Kidney epithelial cell (primary cell): ENCODE measurements around the gene SPATA4. TPM values are rescaled to one million over a fixed set of nuclear protein-coding genes. Genes with fewer than 3 reads are reported as not detected.

ENCODE experiments used
- DNase-seq: peaks from one replicate; pipeline ENCODE4 v3.0.0-alpha.2; 2010; ENCODE audit warnings: low read depth
- H3K27me3 ChIP-seq: 2 replicates; pipeline ENCODE4 v1.6.0; 2011; ENCODE audit warnings: low read length; ENCODE audit not compliant: control insufficient read depth, insufficient read depth
- H3K36me3 ChIP-seq: 2 replicates; pipeline ENCODE4 v1.5.1; 2011; ENCODE audit warnings: low read length; ENCODE audit not compliant: control insufficient read depth, insufficient read depth
- H3K4me3 ChIP-seq: 2 replicates; pipeline ENCODE4 v1.5.1; 2011; ENCODE audit warnings: low read depth, mild to moderate bottlenecking, control low read depth, low read length
- total RNA-seq: library from RNA; depleted of rRNA; stranded (reverse); fragments of >200 nt; gene quantifications from 2 replicates; pipeline ENCODE4 v1.2.3, GENCODE V29; 2015
- TF ChIP-seq, protein P1 (sequence below): IDR thresholded peaks from 2 replicates; pipeline ENCODE4 v1.5.1; 2011; ENCODE audit warnings: mild to moderate bottlenecking, moderate library complexity, low read length, control low read depth, inconsistent platforms; ENCODE audit not compliant: insufficient read depth, poor library complexity, severe bottlenecking

Gene SPATA4
- total RNA-seq, 1 donor from 2014 or later = 0.50 TPM

DNA sequence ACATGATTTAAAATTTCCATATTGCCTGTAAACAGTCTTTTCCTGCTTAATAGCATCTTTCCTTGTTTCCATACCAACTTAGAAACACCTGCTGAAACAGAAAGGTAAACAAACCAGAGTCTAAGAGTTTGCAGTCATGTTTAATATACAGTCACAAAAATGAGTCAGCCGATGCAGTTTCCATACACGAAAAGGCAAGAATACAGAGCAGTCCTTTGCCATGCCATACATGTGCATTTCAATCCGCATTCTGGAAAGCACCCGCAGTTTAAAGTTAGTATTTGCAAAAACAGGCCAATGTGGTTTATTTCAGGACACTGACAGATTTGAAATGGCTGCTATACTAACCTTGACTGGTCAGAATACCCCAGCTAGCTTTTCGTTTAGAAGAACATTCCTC is 41.6 kb upstream of the SPATA4 start:
- H3K36me3 ChIP-seq = no peaks in the 10 kb centered on the region
- H3K27me3 ChIP-seq = no peaks in the 10 kb centered on the region
- no peak for DNase-seq
- TF ChIP-seq, protein P1, sequence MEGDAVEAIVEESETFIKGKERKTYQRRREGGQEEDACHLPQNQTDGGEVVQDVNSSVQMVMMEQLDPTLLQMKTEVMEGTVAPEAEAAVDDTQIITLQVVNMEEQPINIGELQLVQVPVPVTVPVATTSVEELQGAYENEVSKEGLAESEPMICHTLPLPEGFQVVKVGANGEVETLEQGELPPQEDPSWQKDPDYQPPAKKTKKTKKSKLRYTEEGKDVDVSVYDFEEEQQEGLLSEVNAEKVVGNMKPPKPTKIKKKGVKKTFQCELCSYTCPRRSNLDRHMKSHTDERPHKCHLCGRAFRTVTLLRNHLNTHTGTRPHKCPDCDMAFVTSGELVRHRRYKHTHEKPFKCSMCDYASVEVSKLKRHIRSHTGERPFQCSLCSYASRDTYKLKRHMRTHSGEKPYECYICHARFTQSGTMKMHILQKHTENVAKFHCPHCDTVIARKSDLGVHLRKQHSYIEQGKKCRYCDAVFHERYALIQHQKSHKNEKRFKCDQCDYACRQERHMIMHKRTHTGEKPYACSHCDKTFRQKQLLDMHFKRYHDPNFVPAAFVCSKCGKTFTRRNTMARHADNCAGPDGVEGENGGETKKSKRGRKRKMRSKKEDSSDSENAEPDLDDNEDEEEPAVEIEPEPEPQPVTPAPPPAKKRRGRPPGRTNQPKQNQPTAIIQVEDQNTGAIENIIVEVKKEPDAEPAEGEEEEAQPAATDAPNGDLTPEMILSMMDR = no peak
- no peak overlapping the region for H3K4me3 ChIP-seq

DNA sequence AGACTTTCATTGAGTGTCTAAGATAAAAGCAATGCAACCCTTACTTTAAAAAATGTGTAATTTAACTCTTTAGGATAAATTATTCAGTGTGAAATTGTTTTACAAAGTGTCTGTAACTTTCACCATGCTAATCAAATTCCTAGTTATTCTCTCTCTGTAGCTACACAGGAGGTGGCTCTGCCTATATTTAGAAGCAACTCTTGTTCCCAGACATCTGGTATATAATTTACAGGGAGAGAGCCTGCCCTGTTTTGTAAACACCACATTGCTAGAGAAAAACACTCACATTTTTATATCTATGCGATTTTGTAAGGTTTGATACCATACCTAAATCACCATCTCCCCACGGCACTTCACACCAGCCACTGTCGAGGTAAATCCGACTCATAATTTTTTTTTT is 35.5 kb upstream of the SPATA4 start:
- DNase-seq = no peak
- TF ChIP-seq, protein P1 = no peak
- Histone ChIP-seq H3K36me3 (no peaks in the 10 kb centered on the region), H3K4me3 (no peak overlapping the region), H3K27me3 (no peaks in the 10 kb centered on the region)

DNA sequence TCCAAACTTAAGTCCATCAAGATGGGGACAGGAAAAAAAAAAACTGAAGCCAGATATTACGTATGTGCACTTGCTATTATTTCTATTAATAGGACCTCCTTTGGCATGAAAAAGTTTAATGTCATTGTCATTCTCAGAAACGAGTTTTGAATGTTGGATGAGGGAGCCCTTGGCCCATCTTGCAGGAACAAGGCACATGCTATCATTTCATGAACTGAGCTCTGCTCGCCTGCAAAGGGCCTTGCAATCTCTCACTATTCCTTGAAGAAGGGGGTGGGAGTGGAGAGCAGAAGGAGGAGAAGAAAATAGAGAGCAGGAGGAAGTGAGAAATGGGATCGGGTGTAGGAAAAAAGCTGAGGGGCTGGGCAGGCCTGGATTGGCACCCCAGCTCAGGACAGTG is 34.3 kb upstream of the SPATA4 start:
- Histone ChIP-seq H3K4me3 (no peak overlapping the region), H3K27me3 (no peaks in the 10 kb centered on the region), H3K36me3 (no peaks in the 10 kb centered on the region)
- no peak for DNase-seq
- TF ChIP-seq, protein P1 = no peak

- H3K27me3 ChIP-seq = no peaks in the 10 kb centered on the region
- no peak for DNase-seq
- TF ChIP-seq, protein P1 = no peak
- no peak overlapping the region for H3K4me3 ChIP-seq
- no peaks in the 10 kb centered on the region for H3K36me3 ChIP-seq
These were observed 31.4 kb upstream of the SPATA4 start for GRCh38 chr4:176226736-176227135.

GRCh38 chr4:176223561-176223960 is 28.2 kb upstream of the SPATA4 start:
- H3K36me3 ChIP-seq = no peaks in the 10 kb centered on the region
- no peaks in the 10 kb centered on the region for H3K27me3 ChIP-seq
- DNase-seq = no peak
- TF ChIP-seq, protein P1 = no peak
- no peak overlapping the region for H3K4me3 ChIP-seq

DNA sequence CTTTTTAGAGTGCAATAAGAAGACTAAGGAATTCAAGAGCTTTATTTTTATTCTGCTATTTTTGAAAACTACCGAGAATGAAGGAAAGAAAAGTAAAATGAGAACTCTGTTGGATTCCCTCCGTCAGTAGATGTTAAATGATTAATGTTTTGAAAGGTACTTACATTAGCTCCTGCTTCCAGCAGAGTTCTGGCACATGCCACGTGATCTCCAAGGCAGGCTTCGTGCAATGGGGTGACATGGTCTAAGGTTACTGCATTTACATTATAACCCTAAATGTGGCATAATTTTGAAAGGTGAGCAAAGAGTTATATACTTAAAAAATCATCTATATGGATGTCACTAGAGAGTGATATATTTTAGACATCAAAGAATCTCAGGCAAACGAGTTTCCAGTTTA is 26.8 kb upstream of the SPATA4 start:
- TF ChIP-seq, protein P1 = no peak
- DNase-seq = no peak

More for the DNA sequence above, 26.8 kb upstream of the SPATA4 start:
- H3K4me3 ChIP-seq = no peak overlapping the region
- H3K36me3 ChIP-seq = no peaks in the 10 kb centered on the region
- H3K27me3 ChIP-seq = no peaks in the 10 kb centered on the region
